K562 (cell line): ENCODE measurements around the gene GOLIM4. TPM values are rescaled to one million over a fixed set of nuclear protein-coding genes. Genes with fewer than 3 reads are reported as not detected.
A peak's percentile ranks its signal among the peaks of the same experiment; 100 is the strongest.

ENCODE experiments used
- ATAC-seq: fragments of 200-7000 bp; cut with Tn5 transposase; 3 replicates; pipeline ENCODE4 v1.9.1; 2020; ENCODE audit warnings: moderate library complexity
- BruUV-seq: library from RNA; stranded (reverse); fragments of 400-500 nt; replicated peaks from 2 replicates; lab custom pipeline; 2021; lab: Mats Ljungman, UMichigan
- CTCF ChIA-PET: fragments of 300-600 bp; formaldehyde crosslinking; extraction: SDS; loops from one replicate; lab custom pipeline; 2021; ENCODE audit warnings: low intra/inter-chr PET ratio; lab: Yijun Ruan, JAX
- POLR2A ChIA-PET: fragments of 300-600, 350-650 bp; sonication (Branson Sonifier 250); formaldehyde crosslinking; extraction: SDS; loops from one replicate; lab custom pipeline; 2021; ENCODE audit warnings: antibody characterized with exemption, inconsistent platforms; lab: Yijun Ruan, JAX
- DNase-seq, 4 experiments: peaks; one replicate each; pipeline versions ENCODE4 v3.0.0 to v3.0.0-alpha.2; 2011 to 2018; ENCODE audit warnings: low spot score in 3 of 4, mixed read lengths in 3 of 4; ENCODE audit errors: extremely low read depth in 1 of 4
- FAIRE-seq: peaks from 2 replicates; lab custom pipeline; 2011; peaks lifted over from hg19 to GRCh38; lab: Jason Lieb, UNC
- H2AFZ ChIP-seq: 2 replicates; pipeline ENCODE4 v1.6.0; 2011; ENCODE audit warnings: low read depth, low read length, control low read depth, inconsistent platforms
- H3K27ac ChIP-seq: fragments of 200-600 bp; 3 replicates; pipeline ENCODE4 v1.8.0; 2011; ENCODE audit warnings: low read depth, mild to moderate bottlenecking, control low read depth, inconsistent platforms, low read length, moderate library complexity, mixed read lengths; ENCODE audit errors: extremely low read depth
- H3K27me3 ChIP-seq, 2 experiments: fragments of 300-600 bp in 1 of 2; 2 replicates in 1 of 2; 3 replicates in 1 of 2; pipeline versions ENCODE4 v1.6.0 to v1.8.0; 2011; ENCODE audit warnings: inconsistent platforms in 2 of 2, low read length in 2 of 2, mild to moderate bottlenecking in 1 of 2, mixed read lengths in 1 of 2, moderate library complexity in 1 of 2; ENCODE audit not compliant: control insufficient read depth in 2 of 2, insufficient read depth in 2 of 2
- H3K36me3 ChIP-seq: fragments of 300-600 bp; 3 replicates; pipeline ENCODE4 v1.8.0; 2011; ENCODE audit warnings: mild to moderate bottlenecking, low read length, inconsistent platforms; ENCODE audit not compliant: control insufficient read depth, insufficient read depth
- H3K4me1 ChIP-seq, 2 experiments: fragments of 200-600 bp in 1 of 2; replicated peaks in 1 of 2; 2 replicates in 1 of 2; 3 replicates in 1 of 2; pipeline versions ENCODE4 v1.5.1 to v1.8.0; 2011; ENCODE audit warnings: inconsistent platforms in 2 of 2, low read length in 2 of 2, mild to moderate bottlenecking in 1 of 2, mixed read lengths in 1 of 2, moderate library complexity in 1 of 2; ENCODE audit not compliant: control insufficient read depth in 2 of 2, insufficient read depth in 2 of 2
- H3K4me2 ChIP-seq: 2 replicates; pipeline ENCODE4 v1.6.1; 2011; ENCODE audit warnings: low read length, control low read depth, inconsistent platforms, mixed read lengths; ENCODE audit not compliant: insufficient read depth
- H3K4me3 ChIP-seq: fragments of 200-600 bp; sonication (generic), shearing (Covaris generic); 2 replicates; pipeline ENCODE4 v1.5.1; 2016; ENCODE audit warnings: control low read depth, inconsistent platforms
- H3K79me2 ChIP-seq: fragments of 200-600 bp; 3 replicates; pipeline ENCODE4 v1.8.0; 2011; ENCODE audit warnings: low read length, inconsistent platforms; ENCODE audit not compliant: control insufficient read depth, insufficient read depth
- H3K9ac ChIP-seq, 2 experiments: 2 replicates each; pipeline versions ENCODE4 v1.6.0 to v1.6.1; 2011; ENCODE audit warnings: low read depth in 2 of 2, low read length in 2 of 2, control low read depth in 1 of 2, inconsistent platforms in 1 of 2, mild to moderate bottlenecking in 1 of 2, mixed read lengths in 1 of 2; ENCODE audit not compliant: insufficient read depth in 1 of 2
- H3K9me1 ChIP-seq: one replicate; pipeline ENCODE4 v1.6.0; 2011; ENCODE audit warnings: inconsistent platforms, mild to moderate bottlenecking, low read length, moderate library complexity; ENCODE audit not compliant: control insufficient read depth, insufficient read depth
- H3K9me3 ChIP-seq: replicated peaks from 2 replicates; pipeline ENCODE4 v1.5.1; 2011; ENCODE audit warnings: low read depth, low read length, inconsistent platforms; ENCODE audit not compliant: control insufficient read depth, insufficient read depth
- H4K20me1 ChIP-seq: replicated peaks from 2 replicates; pipeline ENCODE4 v1.6.1; 2011; ENCODE audit warnings: low read length, inconsistent platforms, mixed read lengths; ENCODE audit not compliant: control insufficient read depth, insufficient read depth
- ADNP ChIP-seq: fragments of 200-800 bp; sonication (Bioruptor generic); IDR thresholded peaks from 2 replicates; pipeline ENCODE4 v1.6.1; 2016; ENCODE audit warnings: missing genetic modification characterization, missing compliant biosample characterization
- KLF13 ChIP-seq: fragments of 450-650 bp; IDR thresholded peaks from 2 replicates; pipeline ENCODE4 v1.6.1; 2016; ENCODE audit warnings: missing genetic modification characterization, low read depth, mild to moderate bottlenecking, missing compliant biosample characterization, moderate library complexity, borderline replicate concordance
- WGBS: fragments of 100-300 bp; shearing (Covaris generic); methylation state at CpG from one replicate; pipeline ENCODE4 v1.1.6; 2016; ENCODE audit warnings: low coverage, mixed read lengths; ENCODE audit not compliant: insufficient coverage; ENCODE audit errors: missing lambda C conversion rate; 5-methylcytosine and 5-hydroxymethylcytosine counted together
- in situ Hi-C: fragments of 300-500 bp; cut with MboI; formaldehyde crosslinking; loops from 4 replicates; pipeline ENCODE4 v1.15.0; 2018; ENCODE audit warnings: inconsistent platforms, mixed read lengths
- intact Hi-C: fragments of 100-400 bp; cut with micrococcal nuclease; formaldehyde crosslinking; loops from 2 replicates; pipeline ENCODE4 v1.14.2; 2022
- polyA plus RNA-seq, 8 experiments: library from polyadenylated mRNA; depleted of rRNA in 4 of 8; stranded (reverse) in 5 of 8; unstranded in 3 of 8; fragments of >200 nt; fragmentation: Nextera tagmentation in 2 of 8; fragmentation: Illumina TruSeq in 1 of 8; extraction: Ambion mirVana in 2 of 8; extraction: Trizol in 1 of 8; gene quantifications; 2 replicates each; pipeline versions ENCODE4 v1.2.1 to v1.2.3, GENCODE V29; 2011 to 2014; ENCODE audit warnings: inconsistent platforms in 1 of 8, missing spikeins in 1 of 8
- total RNA-seq, 7 experiments: library from RNA; depleted of rRNA in 6 of 7; stranded (reverse); fragments of >200 nt in 6 of 7; fragmentation: Illumina TruSeq in 2 of 7; extraction: Trizol in 2 of 7; gene quantifications; 2 replicates each; pipeline versions ENCODE4 v1.2.1 to v1.2.3, GENCODE V29; 2011 to 2021; ENCODE audit warnings: low replicate concordance in 1 of 7
- TF ChIP-seq, protein P1 (sequence below), 2 experiments: fragments of 450-650 bp in 1 of 2; sonication (generic) in 1 of 2; formaldehyde crosslinking in 1 of 2; IDR thresholded peaks in 1 of 2; conservative IDR thresholded peaks in 1 of 2; 2 replicates each; pipeline versions ENCODE4 v1.6.1 to v1.8.1; 2016 to 2023; ENCODE audit warnings: mild to moderate bottlenecking in 2 of 2, moderate library complexity in 2 of 2, inconsistent platforms in 1 of 2, missing genetic modification reagents in 1 of 2

Gene GOLIM4
- total and polyA plus RNA-seq, 9 of the 15 experiments (the other 6 are each of a cell fraction or from before 2014, with no cell fraction given): 9.3 to 39.4 (median 31.0) TPM

DNA sequence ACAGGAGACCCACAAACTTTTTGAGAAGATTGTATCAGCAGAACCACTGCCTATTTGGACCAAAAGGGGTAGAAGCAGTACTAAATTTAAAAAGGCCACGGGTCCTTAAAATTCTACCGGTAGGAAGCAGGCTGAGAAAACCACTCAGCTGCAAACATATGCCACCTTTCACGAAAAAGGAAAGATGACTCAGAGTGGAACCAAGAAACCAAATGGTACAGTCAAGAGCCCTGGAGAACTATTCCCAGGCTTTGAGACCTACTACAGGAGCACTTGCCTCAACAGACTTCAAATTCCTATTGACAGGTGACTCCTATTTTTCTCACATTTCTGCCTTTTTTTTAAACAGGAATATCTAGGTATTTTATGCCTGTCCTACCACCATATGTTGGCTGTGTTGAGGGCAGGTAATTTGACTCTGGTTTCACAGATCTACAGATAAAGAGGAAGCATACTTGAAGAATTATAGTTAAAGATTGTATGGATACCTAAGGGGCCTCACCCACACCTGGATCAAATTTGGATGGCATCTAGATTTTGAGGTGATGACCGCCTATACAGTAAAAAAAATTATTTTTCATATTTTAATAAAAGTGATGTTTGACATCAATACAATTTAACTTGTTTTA lies 10.1 kb downstream of the GOLIM4 start:
- no peaks in the 10 kb centered on the region for H4K20me1 ChIP-seq
- H3K27ac ChIP-seq: 0 out of 3 replicates have a peak overlapping the region, but pooled peaks have one; percentile 14
- no TSS peak for BruUV-seq
- peak in 1 of 4 experiments; percentile 33 for DNase-seq
- H3K27me3 ChIP-seq: no peaks in the 10 kb centered on the region
- H3K4me3 ChIP-seq: no peak overlapping the region
- ChIA-PET POLR2A (interaction anchor here (1.2 to 2.5 kb wide), 3 partner anchors 9 to 11 kb away, joined by 3 to 6 read pairs (median 3); no protein-coding TSS in a partner anchor), CTCF (no interaction called here)
- H3K79me2 ChIP-seq: peaks cover 99% of the 10 kb centered on the region
- no peak overlapping the region; the same call in 1 of the 2 replicates for H3K4me2 ChIP-seq
- ATAC-seq: no peak
- peaks cover 3% of the 10 kb centered on the region; the same call in 1 of the 3 replicates for H3K36me3 ChIP-seq
- no peak overlapping the region for H2AFZ ChIP-seq
- H3K9ac ChIP-seq: no peak overlapping the region
- H3K9me1 ChIP-seq: no peaks in the 10 kb centered on the region
- TF ChIP-seq ADNP (tag): 0 out of 2 replicates have a peak, but pooled peaks have one; percentile 33
- TF ChIP-seq KLF13 (tag): no peak
- TF ChIP-seq, protein P1, sequence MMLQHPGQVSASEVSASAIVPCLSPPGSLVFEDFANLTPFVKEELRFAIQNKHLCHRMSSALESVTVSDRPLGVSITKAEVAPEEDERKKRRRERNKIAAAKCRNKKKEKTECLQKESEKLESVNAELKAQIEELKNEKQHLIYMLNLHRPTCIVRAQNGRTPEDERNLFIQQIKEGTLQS (IDR thresholded peaks at IDR 0.05): 0 out of 2 replicates have a peak, but pooled peaks have one; percentile 45
- TF ChIP-seq, protein P1 (CRISPR knock-in tag; conservative IDR thresholded peaks at IDR 0.05): no peak
- H3K9me3 ChIP-seq: no peaks in the 10 kb centered on the region
- intact Hi-C loops (no loop called here), in situ Hi-C loops (no loop called here)
- H3K4me1 ChIP-seq: peaks cover 0 to 55% of the 10 kb centered on the region in 2 experiments; a peak in 3 of 5 replicates
- no peak for FAIRE-seq
- 29% methylated on average over 4 of the region's 4 CpGs for WGBS
